Esophagus squamous epithelium (tissue), 4 donors: Measurements from ENCODE around the gene ARID5B.

Experiments
- CTCF ChIP-seq, 6 experiments: fragments of 450-650 bp in 4 of 6; fragments of 200-600 bp in 2 of 6; sonication (generic) in 2 of 6; IDR thresholded peaks; one replicate each; pipeline ENCODE4 v1.5.1; 2016 to 2019; ENCODE audit warnings: antibody characterized with exemption in 6 of 6, mild to moderate bottlenecking in 4 of 6, moderate library complexity in 4 of 6
- POLR2A ChIP-seq, 4 donors: fragments of 450-650 bp; IDR thresholded peaks; one replicate each; pipeline ENCODE4 v1.6.1; 2017; ENCODE audit warnings: antibody characterized with exemption in 4 of 4, mild to moderate bottlenecking in 4 of 4, moderate library complexity in 3 of 4

- no peak for TF ChIP-seq CTCF (IDR thresholded peaks at IDR 0.05)
- TF ChIP-seq POLR2A (IDR thresholded peaks at IDR 0.05), result no peak
Observed at GRCh38 chr10:62048470-62048869, 147.0 kb downstream of the ARID5B start.
